HCT116 (cell line): ENCODE data around the gene HDHD3. TPM values are rescaled to one million over a fixed set of nuclear protein-coding genes. Genes with fewer than 3 reads are reported as not detected.

Experiments used
- ATAC-seq: fragments of 200-7000 bp; cut with Tn5 transposase; 2 replicates; pipeline ENCODE4 v1.9.1; 2020; ENCODE audit warnings: mild to moderate bottlenecking, moderate library complexity
- BruUV-seq: library from RNA; stranded (reverse); fragments of 400-500 nt; replicated peaks from 2 replicates; lab custom pipeline; 2021; lab: Mats Ljungman, UMichigan
- CTCF ChIA-PET: fragments of 300-600 bp; sonication (Branson Sonifier 250); formaldehyde crosslinking; loops from one replicate; lab custom pipeline; 2021; ENCODE audit warnings: antibody characterized with exemption; lab: Charles Lee
- POLR2A ChIA-PET: fragments of 300-600, 350-600 bp; sonication (Branson Sonifier 250); formaldehyde crosslinking; loops from one replicate; lab custom pipeline; 2021; ENCODE audit warnings: antibody characterized with exemption; lab: Charles Lee
- RAD21 ChIA-PET, 2 experiments: fragments of 300-600 bp; sonication (Branson Sonifier 250); formaldehyde crosslinking; loops; one replicate each; lab custom pipeline; 2023; ENCODE audit warnings: low total read pairs in 2 of 2; ENCODE audit not compliant: uncharacterized antibody in 2 of 2, unreplicated experiment in 2 of 2, low non-redundant PET in 1 of 2; lab: Charles Lee
- DNase-seq: peaks from one replicate; pipeline ENCODE4 v3.0.0-alpha.2; 2010; ENCODE audit warnings: low read depth, low spot score
- H2AFZ ChIP-seq: fragments of 200-600 bp; shearing (Covaris generic), sonication (generic); 2 replicates; pipeline ENCODE4 v1.6.1; 2017; ENCODE audit warnings: low read depth, mixed run types, mixed read lengths, antibody characterized with exemption, low read length; ENCODE audit not compliant: poor library complexity, severe bottlenecking
- H3K27ac ChIP-seq: 2 replicates; pipeline ENCODE4 v1.5.1; 2012; ENCODE audit warnings: low read depth, low read length
- H3K27me3 ChIP-seq: fragments of 200-600 bp; sonication (generic); 2 replicates; pipeline ENCODE4 v1.6.1; 2016; ENCODE audit warnings: mixed run types, low read length, mixed read lengths; ENCODE audit not compliant: insufficient read depth
- H3K36me3 ChIP-seq, 2 experiments: fragments of 200-500 bp in 1 of 2; fragments of 200-600 bp in 1 of 2; sonication (Bioruptor generic) in 1 of 2; sonication (generic) in 1 of 2; 2 replicates each; pipeline versions ENCODE4 v1.5.1 to v1.6.1; 2014 to 2016; ENCODE audit warnings: low read length in 2 of 2, inconsistent platforms in 1 of 2, mixed read lengths in 1 of 2, mixed run types in 1 of 2; ENCODE audit not compliant: insufficient read depth in 2 of 2, control insufficient read depth in 1 of 2
- H3K4me1 ChIP-seq, 2 experiments: fragments of 200-600 bp in 1 of 2; sonication (generic) in 1 of 2; 2 replicates each; pipeline versions ENCODE4 v1.5.1 to v1.6.1; 2012 to 2017; ENCODE audit warnings: low read length in 2 of 2, inconsistent platforms in 1 of 2, mild to moderate bottlenecking in 1 of 2, mixed read lengths in 1 of 2, mixed run types in 1 of 2, moderate library complexity in 1 of 2; ENCODE audit not compliant: insufficient read depth in 2 of 2, control insufficient read depth in 1 of 2
- H3K4me2 ChIP-seq: fragments of 200-600 bp; sonication (generic); 2 replicates; pipeline ENCODE4 v1.6.1; 2017; ENCODE audit warnings: mixed run types, low read length, mixed read lengths
- H3K4me3 ChIP-seq, 2 experiments: fragments of 200-600 bp in 1 of 2; sonication (generic) in 1 of 2; replicated peaks in 1 of 2; 2 replicates each; pipeline ENCODE4 v1.5.1; 2011 to 2016; ENCODE audit warnings: low read length in 2 of 2, control low read depth in 1 of 2, low read depth in 1 of 2, mild to moderate bottlenecking in 1 of 2, mixed read lengths in 1 of 2, mixed run types in 1 of 2
- H3K79me2 ChIP-seq: fragments of 200-600 bp; sonication (generic); 2 replicates; pipeline ENCODE4 v1.6.1; 2017; ENCODE audit warnings: mild to moderate bottlenecking, mixed run types, low read length, moderate library complexity, mixed read lengths; ENCODE audit not compliant: insufficient read depth
- H3K9ac ChIP-seq: fragments of 200-600 bp; sonication (generic); 2 replicates; pipeline ENCODE4 v1.6.1; 2016; ENCODE audit warnings: low read length, mixed read lengths
- H3K9me2 ChIP-seq: fragments of 200-600 bp; sonication (generic), shearing (Covaris generic); 2 replicates; pipeline ENCODE4 v1.6.1; 2017; ENCODE audit warnings: mixed run types, mild to moderate bottlenecking, moderate library complexity; ENCODE audit not compliant: insufficient read depth
- H3K9me3 ChIP-seq, 2 experiments: fragments of 200-500 bp in 1 of 2; fragments of 200-600 bp in 1 of 2; sonication (Bioruptor generic) in 1 of 2; sonication (generic) in 1 of 2; 2 replicates each; pipeline ENCODE4 v1.6.1; 2014 to 2017; ENCODE audit warnings: low read length in 2 of 2, mixed read lengths in 2 of 2, inconsistent platforms in 1 of 2, low read depth in 1 of 2, mild to moderate bottlenecking in 1 of 2, mixed run types in 1 of 2, moderate library complexity in 1 of 2; ENCODE audit not compliant: control insufficient read depth in 1 of 2, insufficient read depth in 1 of 2
- H4K20me1 ChIP-seq: fragments of 200-600 bp; sonication (generic), shearing (Covaris generic); 2 replicates; pipeline ENCODE4 v1.6.1; 2017; ENCODE audit warnings: mixed run types, mild to moderate bottlenecking, moderate library complexity; ENCODE audit not compliant: insufficient read depth
- ATF3 ChIP-seq: IDR thresholded peaks from 2 replicates; pipeline ENCODE4 v1.6.1; 2012
- MAX ChIP-seq: IDR thresholded peaks from 2 replicates; pipeline ENCODE4 v1.6.1; 2012
- RAD21 ChIP-seq: IDR thresholded peaks from 2 replicates; pipeline ENCODE4 v1.6.1; 2012; ENCODE audit warnings: low read depth, mild to moderate bottlenecking
- SP1 ChIP-seq: IDR thresholded peaks from 2 replicates; pipeline ENCODE4 v1.6.1; 2012; ENCODE audit warnings: low read depth
- SRF ChIP-seq: IDR thresholded peaks from 2 replicates; pipeline ENCODE4 v1.6.1; 2012; ENCODE audit warnings: low read depth
- intact Hi-C: fragments of 100-400 bp; cut with micrococcal nuclease; formaldehyde crosslinking; loops from 2 replicates; pipeline ENCODE4 v1.10.0; 2022
- total RNA-seq: library from RNA; stranded (reverse); gene quantifications from one replicate; pipeline ENCODE4 v1.2.1, GENCODE V29; 2021; ENCODE audit not compliant: unreplicated experiment
- TF ChIP-seq, protein P1 (sequence below): IDR thresholded peaks from 2 replicates; pipeline ENCODE4 v1.6.1; 2011; ENCODE audit warnings: mild to moderate bottlenecking, low read length, moderate library complexity; ENCODE audit not compliant: insufficient replicate concordance; ENCODE audit errors: extremely low read depth

Gene HDHD3
- total RNA-seq, 1 experiment from 2014 or later = 21.8 TPM

DNA sequence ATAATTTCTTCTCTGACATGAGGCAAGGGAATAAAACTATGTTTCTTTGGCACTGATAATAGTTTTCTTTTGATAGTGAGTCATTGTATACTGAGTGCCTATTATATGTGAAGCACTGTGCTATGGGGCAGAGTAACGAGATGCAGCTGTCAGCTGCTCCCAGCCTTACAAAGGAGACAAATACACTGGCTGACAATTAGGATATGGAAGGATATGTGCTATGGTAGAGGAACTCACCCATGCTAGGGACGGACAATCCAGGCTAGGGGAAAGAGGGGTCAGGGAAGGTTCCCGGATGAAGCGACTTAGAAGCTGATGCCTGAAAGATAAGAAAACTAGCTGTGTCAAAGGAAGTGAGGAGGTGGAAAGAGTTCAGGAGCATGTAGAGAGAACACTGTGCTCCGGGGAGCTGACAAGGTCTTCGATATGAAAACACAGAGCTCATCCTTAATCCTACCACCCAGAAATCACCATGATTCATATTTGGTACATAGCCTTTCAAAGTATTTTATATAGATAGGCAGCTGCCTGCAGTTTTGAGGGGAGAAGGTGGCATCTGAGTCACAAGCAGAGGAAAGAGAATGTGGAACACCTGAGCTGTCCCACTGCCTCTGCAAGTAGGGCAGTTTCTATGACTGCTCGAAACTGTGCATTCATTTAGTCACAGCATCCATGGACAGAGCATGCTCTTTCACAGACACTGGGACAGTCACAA, 15.3 kb downstream of the HDHD3 start:
- TF ChIP-seq MAX (no peak), SRF (no peak), RAD21 (no peak), ATF3 (no peak), SP1 (no peak)
- TF ChIP-seq, protein P1, sequence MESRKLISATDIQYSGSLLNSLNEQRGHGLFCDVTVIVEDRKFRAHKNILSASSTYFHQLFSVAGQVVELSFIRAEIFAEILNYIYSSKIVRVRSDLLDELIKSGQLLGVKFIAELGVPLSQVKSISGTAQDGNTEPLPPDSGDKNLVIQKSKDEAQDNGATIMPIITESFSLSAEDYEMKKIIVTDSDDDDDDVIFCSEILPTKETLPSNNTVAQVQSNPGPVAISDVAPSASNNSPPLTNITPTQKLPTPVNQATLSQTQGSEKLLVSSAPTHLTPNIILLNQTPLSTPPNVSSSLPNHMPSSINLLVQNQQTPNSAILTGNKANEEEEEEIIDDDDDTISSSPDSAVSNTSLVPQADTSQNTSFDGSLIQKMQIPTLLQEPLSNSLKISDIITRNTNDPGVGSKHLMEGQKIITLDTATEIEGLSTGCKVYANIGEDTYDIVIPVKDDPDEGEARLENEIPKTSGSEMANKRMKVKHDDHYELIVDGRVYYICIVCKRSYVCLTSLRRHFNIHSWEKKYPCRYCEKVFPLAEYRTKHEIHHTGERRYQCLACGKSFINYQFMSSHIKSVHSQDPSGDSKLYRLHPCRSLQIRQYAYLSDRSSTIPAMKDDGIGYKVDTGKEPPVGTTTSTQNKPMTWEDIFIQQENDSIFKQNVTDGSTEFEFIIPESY = no peak
- no peak overlapping the region for H2AFZ ChIP-seq
- ChIA-PET RAD21 (no interaction called here), POLR2A (interaction anchor here (1.2 kb wide), 1 partner anchor 20 kb away, joined by 3 read pairs; no protein-coding TSS in a partner anchor), CTCF (no interaction called here)
- DNase-seq (no peak), ATAC-seq (no peak)
- H3K9ac ChIP-seq = no peak overlapping the region
- H3K27ac ChIP-seq = peak overlapping the region; percentile 8; the same call in 1 of the 2 replicates
- no peaks in the 10 kb centered on the region for H3K9me2 ChIP-seq
- no peaks in the 10 kb centered on the region for H3K27me3 ChIP-seq
- no peak overlapping the region for H3K4me2 ChIP-seq
- no TSS peak for BruUV-seq
- H3K79me2 ChIP-seq = no peaks in the 10 kb centered on the region
- H4K20me1 ChIP-seq = no peaks in the 10 kb centered on the region
- H3K9me3 ChIP-seq = no peaks in the 10 kb centered on the region
- peaks cover 2 to 4% of the 10 kb centered on the region in 2 experiments; a peak in 1 of 4 replicates for H3K36me3 ChIP-seq
- no peak overlapping the region for H3K4me3 ChIP-seq
- intact Hi-C loops = no loop called here
- H3K4me1 ChIP-seq = peaks cover 11 to 14% of the 10 kb centered on the region in 2 experiments
